ENCODE results near the gene PI4KA.
A peak's percentile ranks its signal among the peaks of the same experiment; 100 is the strongest.

PI4KA gene

GRCh38 chr22:20814221-20814808 is 44.3 kb downstream of the PI4KA start:
- DNase-seq, result no peak

GRCh38 chr22:20813056-20813455 is 45.6 kb downstream of the PI4KA start:
- DNase-seq, result no peak

GRCh38 chr22:20811971-20812660 is 46.5 kb downstream of the PI4KA start:
- no peak for DNase-seq

GRCh38 chr22:20811171-20811570 is 47.4 kb downstream of the PI4KA start:
- DNase-seq, result no peak

GRCh38 chr22:20810645-20811044 is 48.0 kb downstream of the PI4KA start:
- no peak for DNase-seq

GRCh38 chr22:20809538-20810185 is 48.9 kb downstream of the PI4KA start:
- DNase-seq, result peak; percentile 23

- peak; percentile 93 for DNase-seq
Observed at GRCh38 chr22:20808844-20809243, 49.8 kb downstream of the PI4KA start.

GRCh38 chr22:20807315-20807752 is 51.3 kb downstream of the PI4KA start:
- DNase-seq, result peak; percentile 89

- no peak for DNase-seq
Observed at GRCh38 chr22:20805972-20806471, 52.6 kb downstream of the PI4KA start.

- no peak for DNase-seq
Observed at GRCh38 chr22:20804650-20805049, 54.0 kb downstream of the PI4KA start.

- DNase-seq, result peak; percentile 14
Observed at GRCh38 chr22:20803696-20804324, 54.8 kb downstream of the PI4KA start.

- no peak for DNase-seq
Observed at GRCh38 chr22:20802922-20803553, 55.6 kb downstream of the PI4KA start.

GRCh38 chr22:20802452-20802851 is 56.2 kb downstream of the PI4KA start:
- no peak for DNase-seq

GRCh38 chr22:20799449-20799848 is 59.2 kb downstream of the PI4KA start:
- no peak for DNase-seq

- DNase-seq, result no peak
Observed at GRCh38 chr22:20798974-20799373, 59.6 kb downstream of the PI4KA start.

- no peak for DNase-seq
Observed at GRCh38 chr22:20798218-20798617, 60.4 kb downstream of the PI4KA start.

GRCh38 chr22:20796731-20797130 is 61.9 kb downstream of the PI4KA start:
- no peak for DNase-seq

- DNase-seq, result no peak
Observed at GRCh38 chr22:20794650-20795413, 63.8 kb downstream of the PI4KA start.

- no peak for DNase-seq
Observed at GRCh38 chr22:20793748-20794649, 64.6 kb downstream of the PI4KA start.

GRCh38 chr22:20792966-20793728 is 65.5 kb downstream of the PI4KA start:
- no peak for DNase-seq

Measured in MV-4-11 (cell line).